Small intestine (tissue), 7 donors: ENCODE results near the gene HAO2. TPM values are rescaled to one million over a fixed set of nuclear protein-coding genes. Genes with fewer than 3 reads are reported as not detected.

Source experiments
- DNase-seq, 2 donors: peaks; one replicate each; pipeline versions ENCODE4 v3.0.0 to v3.0.0-alpha.2; 2013
- FAIRE-seq: peaks from 2 replicates; lab custom pipeline; 2012; peaks lifted over from hg19 to GRCh38; lab: Jason Lieb, UNC
- H3K27ac ChIP-seq, 3 donors: one replicate each; pipeline ENCODE4 v1.5.1; 2013; ENCODE audit warnings: low read length in 2 of 3, mild to moderate bottlenecking in 2 of 3, control low read depth in 1 of 3, inconsistent platforms in 1 of 3, low read depth in 1 of 3, moderate library complexity in 1 of 3
- H3K27me3 ChIP-seq, 3 donors: one replicate each; pipeline ENCODE4 v1.6.1; 2013; ENCODE audit warnings: low read length in 3 of 3, inconsistent platforms in 1 of 3; ENCODE audit not compliant: control insufficient read depth in 3 of 3, insufficient read depth in 3 of 3
- H3K36me3 ChIP-seq, 3 donors: one replicate each; pipeline ENCODE4 v1.6.1; 2013; ENCODE audit warnings: low read length in 3 of 3, inconsistent platforms in 1 of 3, low read depth in 1 of 3, mild to moderate bottlenecking in 1 of 3, moderate library complexity in 1 of 3; ENCODE audit not compliant: control insufficient read depth in 3 of 3, insufficient read depth in 2 of 3
- H3K4me1 ChIP-seq, 3 donors: one replicate each; pipeline ENCODE4 v1.6.1; 2013; ENCODE audit warnings: low read length in 2 of 3, inconsistent platforms in 1 of 3, low read depth in 1 of 3, mild to moderate bottlenecking in 1 of 3, moderate library complexity in 1 of 3; ENCODE audit not compliant: control insufficient read depth in 3 of 3, insufficient read depth in 2 of 3
- H3K4me3 ChIP-seq, 3 donors: one replicate each; pipeline ENCODE4 v1.5.1; 2013; ENCODE audit warnings: low read length in 3 of 3, control low read depth in 1 of 3, inconsistent platforms in 1 of 3, low read depth in 1 of 3, mild to moderate bottlenecking in 1 of 3, moderate library complexity in 1 of 3
- H3K9me3 ChIP-seq, 2 donors: one replicate each; pipeline ENCODE4 v1.6.1; 2013; ENCODE audit warnings: low read depth in 1 of 2, low read length in 1 of 2; ENCODE audit not compliant: control insufficient read depth in 2 of 2, insufficient read depth in 1 of 2
- WGBS, 3 donors: extraction: QIAGEN DNeasy Blood & Tissue Kit; methylation state at CpG; one replicate each; pipeline ENCODE4 v1.1.7; 2013; 5-methylcytosine and 5-hydroxymethylcytosine counted together
- polyA plus RNA-seq, 4 donors: library from polyadenylated mRNA; stranded (reverse) in 3 of 4; unstranded in 1 of 4; fragments of 200-250 nt in 3 of 4; fragments of 120-200 nt in 1 of 4; gene quantifications; one replicate each; pipeline versions ENCODE4 v1.2.1 to v1.2.3, GENCODE V29; 2013
- donor health status: healthy with polysubstance abuse.
- donor health status: control.
- donor health status: control.
- donor health status: Bipolar disorder and iron deficiency.
- donor health status: healthy.

Gene HAO2
- polyA plus RNA-seq, 4 donors, result 0.04 to 10.0 TPM; not detected in 2

- DNase-seq, result no peak
- 59 to 76% (median 63%) methylated on average over 4 of the region's 4 CpGs for WGBS, 3 donors
- no peak for FAIRE-seq
- H3K4me3 ChIP-seq, result no peak overlapping the region
- peaks cover 0 to 3% (median 0%) of the 10 kb centered on the region in 3 donors for H3K27me3 ChIP-seq
- H3K36me3 ChIP-seq, result no peaks in the 10 kb centered on the region
- H3K4me1 ChIP-seq, result peaks cover 0 to 2% (median 0%) of the 10 kb centered on the region in 3 donors
- no peak overlapping the region for H3K27ac ChIP-seq
- H3K9me3 ChIP-seq, result no peaks in the 10 kb centered on the region
These were observed 3.9 kb upstream of the HAO2 start for GRCh38 chr1:119364640-119365039.

GRCh38 chr1:119366424-119366823 is 2.2 kb upstream of the HAO2 start:
- H3K4me3 ChIP-seq, result no peak overlapping the region
- peaks cover 0 to 3% (median 0%) of the 10 kb centered on the region in 3 donors for H3K27me3 ChIP-seq
- no peak for FAIRE-seq
- DNase-seq, result no peak
- no peak overlapping the region for H3K27ac ChIP-seq
- no peaks in the 10 kb centered on the region for H3K36me3 ChIP-seq
- 76 to 90% (median 87%) methylated on average over 3 of the region's 3 CpGs for WGBS, 3 donors
- peaks cover 0 to 2% (median 0%) of the 10 kb centered on the region in 3 donors for H3K4me1 ChIP-seq
- no peaks in the 10 kb centered on the region for H3K9me3 ChIP-seq

- WGBS, 3 donors, result 63 to 75% (median 71%) methylated on average over 13 of the region's 13 CpGs
- peaks cover 0 to 2% (median 0%) of the 10 kb centered on the region in 3 donors for H3K4me1 ChIP-seq
- DNase-seq, result peak; percentile 16 to 36
- H3K4me3 ChIP-seq, result no peak overlapping the region
- H3K9me3 ChIP-seq, result no peaks in the 10 kb centered on the region
- peaks cover 0 to 3% (median 0%) of the 10 kb centered on the region in 3 donors for H3K27me3 ChIP-seq
- no peak for FAIRE-seq
- no peaks in the 10 kb centered on the region for H3K36me3 ChIP-seq
- H3K27ac ChIP-seq, result no peak overlapping the region
These were observed 1.0 kb upstream of the HAO2 start for GRCh38 chr1:119367432-119368124.

GRCh38 chr1:119370748-119371147 is 2.2 kb downstream of the HAO2 start:
- 70 to 93% (median 91%) methylated on average over 2 of the region's 2 CpGs for WGBS, 3 donors
- FAIRE-seq, result no peak
- Histone ChIP-seq H3K9me3 (peaks cover 0 to 3% of the 10 kb centered on the region in 2 donors), H3K36me3 (no peaks in the 10 kb centered on the region), H3K4me1 (peaks cover 0 to 21% (median 4%) of the 10 kb centered on the region in 3 donors), H3K4me3 (no peak overlapping the region), H3K27ac (no peak overlapping the region), H3K27me3 (no peaks in the 10 kb centered on the region)
- no peak for DNase-seq

- FAIRE-seq, result no peak
- H3K9me3 ChIP-seq, result peaks cover 0 to 3% of the 10 kb centered on the region in 2 donors
- no peaks in the 10 kb centered on the region for H3K27me3 ChIP-seq
- 35 to 46% (median 37%) methylated on average over 2 of the region's 2 CpGs for WGBS, 3 donors
- DNase-seq, result no peak
- no peak overlapping the region for H3K4me3 ChIP-seq
- H3K4me1 ChIP-seq, result peaks cover 0 to 21% (median 4%) of the 10 kb centered on the region in 3 donors
- no peak overlapping the region for H3K27ac ChIP-seq
- H3K36me3 ChIP-seq, result no peaks in the 10 kb centered on the region
These were observed 3.2 kb downstream of the HAO2 start for GRCh38 chr1:119371815-119372214.

GRCh38 chr1:119372503-119373086 is 4.0 kb downstream of the HAO2 start:
- 28 to 30% (median 28%) methylated on average over 6 of the region's 6 CpGs for WGBS, 3 donors
- Histone ChIP-seq H3K4me3 (no peak overlapping the region), H3K9me3 (peaks cover 0 to 3% of the 10 kb centered on the region in 2 donors), H3K27me3 (no peaks in the 10 kb centered on the region), H3K4me1 (peaks cover 0 to 21% (median 4%) of the 10 kb centered on the region in 3 donors), H3K27ac (no peak overlapping the region), H3K36me3 (no peaks in the 10 kb centered on the region)
- FAIRE-seq (no peak), DNase-seq (peak; percentile 59 to 82)

- WGBS, 3 donors, result 37 to 48% (median 43%) methylated on average over 2 of the region's 2 CpGs
- Histone ChIP-seq H3K9me3 (peaks cover 0 to 3% of the 10 kb centered on the region in 2 donors), H3K36me3 (no peaks in the 10 kb centered on the region), H3K4me3 (no peak overlapping the region), H3K4me1 (peaks cover 0 to 21% (median 4%) of the 10 kb centered on the region in 3 donors), H3K27ac (no peak overlapping the region), H3K27me3 (no peaks in the 10 kb centered on the region)
- FAIRE-seq (no peak), DNase-seq (no peak)
These were observed 4.9 kb downstream of the HAO2 start for GRCh38 chr1:119373465-119373864.

GRCh38 chr1:119374208-119374874 is 5.8 kb downstream of the HAO2 start:
- Histone ChIP-seq H3K9me3 (peaks cover 0 to 3% of the 10 kb centered on the region in 2 donors), H3K36me3 (no peaks in the 10 kb centered on the region), H3K27me3 (no peaks in the 10 kb centered on the region), H3K4me3 (no peak overlapping the region), H3K27ac (peak overlapping the region in 1 of 3 donors; percentile 4), H3K4me1 (peaks cover 0 to 19% (median 4%) of the 10 kb centered on the region in 3 donors)
- FAIRE-seq (no peak), DNase-seq (peak; percentile 50 to 69)
- WGBS, 3 donors, result 4 to 40% (median 17%) methylated on average over 4 of the region's 4 CpGs
